IPS-15b (cell line): Measurements from ENCODE around the gene NR1D2.
"Not testable (repeated sequence)": the region's sequence is repeated elsewhere in the genome, so short reads cannot be mapped to it uniquely, and the experiment has no call there.

ENCODE experiments used
- H3K27me3 ChIP-seq: one replicate; pipeline ENCODE4 v1.6.1; 2013; ENCODE audit warnings: low read length; ENCODE audit not compliant: control insufficient read depth, insufficient read depth
- H3K36me3 ChIP-seq: one replicate; pipeline ENCODE4 v1.6.1; 2013; ENCODE audit warnings: low read length; ENCODE audit not compliant: control insufficient read depth, insufficient read depth
- H3K4me1 ChIP-seq: one replicate; pipeline ENCODE4 v1.6.1; 2013; ENCODE audit warnings: mild to moderate bottlenecking, low read length; ENCODE audit not compliant: control insufficient read depth, insufficient read depth
- H3K4me3 ChIP-seq: one replicate; pipeline ENCODE4 v1.5.1; 2013; ENCODE audit warnings: low read depth, low read length
- H3K9ac ChIP-seq: one replicate; pipeline ENCODE4 v1.6.1; 2013; ENCODE audit warnings: low read depth, mild to moderate bottlenecking, low read length
- H3K9me3 ChIP-seq: one replicate; pipeline ENCODE4 v1.6.1; 2013; ENCODE audit warnings: mild to moderate bottlenecking, low read length; ENCODE audit not compliant: control insufficient read depth, insufficient read depth

NR1D2 gene

DNA sequence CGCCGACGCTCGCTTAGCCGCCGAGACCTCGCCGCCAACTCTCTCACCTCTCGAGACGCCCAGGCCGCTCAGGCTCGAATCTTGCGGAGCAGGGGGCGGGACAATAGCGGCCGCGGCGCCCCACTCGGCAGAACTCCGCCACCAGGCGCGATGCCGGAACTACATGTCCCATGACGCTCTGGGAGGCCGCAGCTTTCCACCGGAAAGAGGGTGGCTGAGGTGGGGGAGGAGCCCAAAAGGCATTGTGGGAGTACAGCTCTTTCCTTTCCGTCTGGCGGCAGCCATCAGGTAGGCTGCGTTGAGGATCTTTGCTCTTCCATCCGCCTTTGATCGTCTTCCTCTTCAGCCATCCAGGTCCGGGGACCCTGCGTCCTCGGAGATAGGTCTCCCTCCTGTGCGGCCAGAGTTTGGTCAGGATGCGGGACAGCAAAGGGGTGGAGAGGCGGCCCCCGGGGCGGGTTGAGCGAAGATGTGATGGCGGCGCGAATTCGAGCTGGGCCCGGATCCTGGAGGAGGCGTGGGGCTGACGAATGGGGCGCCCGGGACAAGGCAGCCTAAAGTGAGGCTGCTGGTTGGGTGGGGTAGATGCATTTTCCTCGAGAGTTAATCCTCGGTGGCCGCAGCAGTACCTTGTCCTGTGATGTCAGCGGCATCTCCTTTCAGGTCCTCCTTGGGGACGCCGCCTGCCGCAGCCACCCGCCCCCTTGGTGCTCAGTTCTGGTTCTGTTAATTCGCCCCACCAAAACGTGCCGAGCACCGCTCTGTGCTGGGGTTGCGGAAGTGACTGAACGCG is 28.0 kb upstream of the NR1D2 start, which contains the start of the genes NKIRAS1 and RPL15:
NKIRAS1 (minus strand) TSS at position 105 of the 793 bp plus-strand sequence. CDS start 6,086 bp downstream, outside the sequence.
RPL15 (plus strand) TSS at position 247 of the 793 bp plus-strand sequence. CDS start 728 bp downstream, outside the sequence.
- Histone ChIP-seq H3K36me3 (peaks cover 13% of the 10 kb centered on the region), H3K4me1 (no peaks in the 10 kb centered on the region), H3K9me3 (no peaks in the 10 kb centered on the region), H3K9ac (peak within 1 kb of the TSS; percentile 99), H3K27me3 (peaks cover 8% of the 10 kb centered on the region), H3K4me3 (peak within 1 kb of the TSS; percentile 94)

DNA sequence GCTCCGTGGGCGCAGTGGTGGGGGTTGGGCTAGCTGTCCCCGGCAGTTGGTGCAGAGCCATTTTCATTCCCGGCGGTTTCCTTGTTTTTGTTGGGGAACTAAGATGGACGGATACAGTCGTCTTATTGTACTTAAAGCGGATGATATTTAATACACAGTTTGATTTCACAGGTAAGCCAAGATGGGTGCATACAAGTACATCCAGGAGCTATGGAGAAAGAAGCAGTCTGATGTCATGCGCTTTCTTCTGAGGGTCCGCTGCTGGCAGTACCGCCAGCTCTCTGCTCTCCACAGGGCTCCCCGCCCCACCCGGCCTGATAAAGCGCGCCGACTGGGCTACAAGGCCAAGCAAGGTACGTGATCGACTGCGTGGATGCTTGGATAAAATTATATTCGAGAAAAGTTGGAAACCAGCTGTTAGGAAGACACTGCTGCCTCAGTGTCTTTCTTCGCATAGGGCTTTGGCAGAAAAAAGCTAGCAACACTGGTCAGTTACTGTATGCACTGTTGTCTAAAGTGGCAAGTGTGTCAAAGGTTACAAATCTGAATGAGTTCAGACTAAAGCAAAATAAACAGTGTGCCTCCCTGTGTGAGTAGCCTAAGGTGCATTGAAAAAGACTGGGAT is 27.3 kb upstream of the NR1D2 start:
- Histone ChIP-seq H3K9ac (peak overlapping the region; percentile 99), H3K36me3 (peaks cover 13% of the 10 kb centered on the region), H3K4me3 (peak overlapping the region; percentile 94)
- not testable (repeated sequence) for H3K9me3 ChIP-seq, H3K27me3 ChIP-seq, H3K4me1 ChIP-seq

DNA sequence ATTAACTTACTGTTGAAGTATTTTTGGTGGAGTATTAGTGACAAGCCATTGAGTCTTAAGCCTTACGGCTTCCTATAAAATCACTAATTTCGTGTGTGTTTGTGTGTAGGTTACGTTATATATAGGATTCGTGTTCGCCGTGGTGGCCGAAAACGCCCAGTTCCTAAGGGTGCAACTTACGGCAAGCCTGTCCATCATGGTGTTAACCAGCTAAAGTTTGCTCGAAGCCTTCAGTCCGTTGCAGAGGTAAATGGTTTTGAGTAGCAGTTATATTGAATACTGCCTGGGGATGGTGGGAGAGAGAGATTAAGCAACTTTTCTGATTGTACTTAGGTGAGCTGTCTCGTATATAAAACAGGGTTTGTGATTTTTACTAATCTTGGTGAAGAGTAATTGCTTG is 26.8 kb upstream of the NR1D2 start:
- not testable (repeated sequence) for H3K9me3 ChIP-seq, H3K27me3 ChIP-seq, H3K4me1 ChIP-seq
- Histone ChIP-seq H3K36me3 (peaks cover 13% of the 10 kb centered on the region), H3K9ac (peak overlapping the region; percentile 99), H3K4me3 (peak overlapping the region; percentile 94)

DNA sequence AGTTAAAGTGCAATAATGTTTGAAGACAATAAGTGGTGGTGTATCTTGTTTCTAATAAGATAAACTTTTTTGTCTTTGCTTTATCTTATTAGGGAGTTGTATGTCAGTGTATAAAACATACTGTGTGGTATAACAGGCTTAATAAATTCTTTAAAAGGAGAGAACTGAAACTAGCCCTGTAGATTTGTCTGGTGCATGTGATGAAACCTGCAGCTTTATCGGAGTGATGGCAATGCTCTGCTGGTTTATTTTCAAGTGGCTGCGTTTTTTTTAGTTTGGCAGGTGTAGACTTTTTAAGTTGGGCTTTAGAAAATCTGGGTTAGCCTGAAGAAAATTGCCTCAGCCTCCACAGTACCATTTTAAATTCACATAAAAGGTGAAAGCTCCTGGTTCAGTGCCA is 25.5 kb upstream of the NR1D2 start:
- H3K4me3 ChIP-seq, result no peak overlapping the region

DNA sequence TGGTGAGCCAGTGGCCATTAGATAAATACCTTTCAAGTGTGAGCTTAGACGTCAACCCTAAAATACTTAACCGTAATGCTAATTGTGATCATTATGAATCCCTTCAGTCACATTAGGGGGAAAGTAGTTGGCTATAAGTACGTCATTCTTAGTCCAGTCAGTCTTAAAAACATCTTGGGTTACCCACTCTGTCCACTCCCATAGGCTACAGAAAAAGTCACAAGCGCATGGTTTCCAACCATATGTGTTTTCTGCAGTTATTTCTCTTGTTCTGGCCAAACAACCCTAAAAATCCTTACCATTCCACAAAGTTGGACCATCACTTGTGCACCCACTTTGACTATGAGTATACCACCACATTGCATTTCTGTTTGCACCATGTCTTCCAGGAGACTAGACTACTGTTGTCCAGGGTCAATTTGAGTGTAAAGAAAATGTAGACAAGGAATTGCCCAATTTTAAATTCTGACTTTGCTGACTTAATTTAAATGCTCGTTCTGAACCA is 24.9 kb upstream of the NR1D2 start:
- Histone ChIP-seq H3K9me3 (no peaks in the 10 kb centered on the region), H3K27me3 (peaks cover 8% of the 10 kb centered on the region), H3K4me1 (no peaks in the 10 kb centered on the region), H3K36me3 (peaks cover 13% of the 10 kb centered on the region), H3K9ac (no peak overlapping the region), H3K4me3 (no peak overlapping the region)

More for the DNA sequence above, 25.5 kb upstream of the NR1D2 start:
- Histone ChIP-seq H3K9me3 (no peaks in the 10 kb centered on the region), H3K4me1 (no peaks in the 10 kb centered on the region), H3K9ac (no peak overlapping the region), H3K27me3 (peaks cover 8% of the 10 kb centered on the region), H3K36me3 (peaks cover 13% of the 10 kb centered on the region)

GRCh38 chr3:23921052-23921511 is 24.0 kb upstream of the NR1D2 start:
- Histone ChIP-seq H3K4me1 (no peaks in the 10 kb centered on the region), H3K36me3 (peaks cover 13% of the 10 kb centered on the region), H3K4me3 (no peak overlapping the region), H3K9me3 (no peaks in the 10 kb centered on the region), H3K9ac (no peak overlapping the region), H3K27me3 (peaks cover under 1% of the 10 kb centered on the region)

DNA sequence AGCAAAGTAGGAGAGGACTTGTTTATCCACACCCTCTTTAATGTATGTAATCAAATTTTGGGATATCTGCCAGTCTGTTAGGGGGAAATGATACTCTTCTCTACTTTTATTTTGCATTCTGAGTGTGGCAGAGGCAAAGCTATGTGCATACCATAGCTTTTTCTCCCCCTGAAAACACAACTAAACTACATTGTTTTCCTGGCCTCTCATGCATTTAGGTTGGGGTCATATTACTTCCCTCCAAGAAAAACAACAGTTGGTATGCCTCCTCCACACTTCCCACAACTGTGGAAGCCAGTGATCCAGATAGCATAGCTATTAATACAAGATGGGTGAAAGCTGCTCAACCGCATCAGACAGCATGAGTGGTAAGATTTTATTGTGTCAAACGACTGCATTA is 21.3 kb upstream of the NR1D2 start:
- Histone ChIP-seq H3K4me3 (no peak overlapping the region), H3K9me3 (no peaks in the 10 kb centered on the region), H3K9ac (no peak overlapping the region), H3K4me1 (no peaks in the 10 kb centered on the region), H3K36me3 (peaks cover 2% of the 10 kb centered on the region), H3K27me3 (no peaks in the 10 kb centered on the region)

GRCh38 chr3:23926246-23926645 is 18.8 kb upstream of the NR1D2 start:
- H3K27me3 ChIP-seq, result no peaks in the 10 kb centered on the region
- H3K9ac ChIP-seq, result no peak overlapping the region
- no peaks in the 10 kb centered on the region for H3K9me3 ChIP-seq
- no peak overlapping the region for H3K4me3 ChIP-seq
- H3K4me1 ChIP-seq, result peaks cover under 1% of the 10 kb centered on the region
- H3K36me3 ChIP-seq, result no peaks in the 10 kb centered on the region

GRCh38 chr3:23926736-23927135 is 18.4 kb upstream of the NR1D2 start:
- no peaks in the 10 kb centered on the region for H3K27me3 ChIP-seq
- peaks cover 3% of the 10 kb centered on the region for H3K4me1 ChIP-seq
- H3K9me3 ChIP-seq, result no peaks in the 10 kb centered on the region

GRCh38 chr3:23928524-23928923 is 16.6 kb upstream of the NR1D2 start:
- Histone ChIP-seq H3K36me3 (no peaks in the 10 kb centered on the region), H3K4me1 (peaks cover 3% of the 10 kb centered on the region), H3K9me3 (no peaks in the 10 kb centered on the region), H3K9ac (no peak overlapping the region), H3K4me3 (no peak overlapping the region), H3K27me3 (no peaks in the 10 kb centered on the region)

More at GRCh38 chr3:23926736-23927135, 18.4 kb upstream of the NR1D2 start:
- H3K4me3 ChIP-seq, result no peak overlapping the region
- H3K36me3 ChIP-seq, result no peaks in the 10 kb centered on the region
- H3K9ac ChIP-seq, result no peak overlapping the region

GRCh38 chr3:23931597-23931996 is 13.5 kb upstream of the NR1D2 start:
- H3K36me3 ChIP-seq, result no peaks in the 10 kb centered on the region
- H3K9me3 ChIP-seq, result no peaks in the 10 kb centered on the region
- peaks cover 3% of the 10 kb centered on the region for H3K4me1 ChIP-seq
- H3K9ac ChIP-seq, result no peak overlapping the region
- H3K4me3 ChIP-seq, result no peak overlapping the region
- H3K27me3 ChIP-seq, result no peaks in the 10 kb centered on the region
